GM18505 (cell line): ENCODE results near the gene ANO3.
A peak's percentile ranks its signal among the peaks of the same experiment; 100 is the strongest.
"Not testable (repeated sequence)": the region's sequence is repeated elsewhere in the genome, so short reads cannot be mapped to it uniquely, and the experiment has no call there.

Experiments used
- ATAC-seq: cut with Tn5 transposase; IDR thresholded peaks from one replicate; pipeline ENCODE4 v1.9.1; 2021; ENCODE audit not compliant: unreplicated experiment
- POLR2A ChIP-seq: IDR thresholded peaks from 4 replicates; pipeline ENCODE4 v1.6.1; 2011; ENCODE audit warnings: borderline replicate concordance; ENCODE audit not compliant: insufficient read depth, insufficient read length; ENCODE audit errors: extremely low read depth

ANO3 gene

DNA sequence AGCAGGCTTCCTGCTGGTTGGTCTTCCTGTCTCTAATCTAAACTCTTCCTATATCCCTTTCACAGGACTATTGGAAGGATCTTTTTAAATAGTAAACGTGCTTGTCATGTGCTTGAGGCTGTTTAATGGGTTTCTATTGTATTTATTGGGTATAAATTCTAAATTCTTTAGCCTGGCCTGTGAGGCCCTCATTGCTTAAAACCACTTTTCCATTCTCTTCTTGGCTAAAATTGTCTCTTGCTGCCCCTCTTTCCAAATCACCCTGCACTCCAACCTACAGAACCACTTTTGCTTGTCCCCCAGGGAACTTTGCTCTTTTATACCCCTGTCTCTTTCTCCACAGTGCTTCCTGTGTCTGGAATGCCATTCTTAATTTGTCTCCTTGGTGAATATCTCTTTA is 286.5 kb downstream of the ANO3 start:
- ATAC-seq = no peak
- TF ChIP-seq POLR2A = no peak

DNA sequence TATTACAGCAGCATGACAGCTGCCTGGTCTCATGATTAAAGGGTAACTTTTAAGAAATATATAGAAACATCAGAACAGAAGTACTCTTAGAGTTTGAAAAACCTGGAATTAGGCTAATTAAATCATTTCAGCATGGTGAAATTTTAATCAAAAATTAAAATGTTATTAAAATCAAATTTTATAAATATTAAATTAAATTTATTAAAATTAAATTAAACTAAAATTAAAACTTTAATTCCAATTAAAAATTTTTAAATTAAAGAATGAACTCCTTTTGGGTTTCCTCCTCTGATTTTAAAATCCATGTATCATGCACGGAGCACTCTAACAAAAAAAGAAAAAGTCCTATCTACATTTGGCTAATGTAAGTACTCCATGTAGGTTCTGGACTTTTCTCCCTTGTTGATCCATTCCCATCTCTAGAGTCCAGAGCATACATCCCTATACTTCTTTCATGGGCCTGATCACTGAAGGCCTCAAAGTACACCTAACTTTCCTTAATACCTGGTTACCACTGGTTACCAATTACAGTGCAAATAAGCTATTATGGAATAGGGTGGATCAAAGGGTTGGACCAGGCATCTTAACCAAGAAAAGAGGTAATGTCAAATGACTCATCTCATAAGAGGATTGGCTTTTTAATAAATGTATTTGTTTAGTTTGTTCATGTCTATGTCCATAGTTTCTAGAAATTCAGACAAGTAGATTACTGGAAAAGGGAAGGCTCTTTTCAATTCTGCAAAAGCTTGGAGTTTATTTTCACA is 288.5 kb downstream of the ANO3 start:
- no peak for ATAC-seq
- no peak for TF ChIP-seq POLR2A

DNA sequence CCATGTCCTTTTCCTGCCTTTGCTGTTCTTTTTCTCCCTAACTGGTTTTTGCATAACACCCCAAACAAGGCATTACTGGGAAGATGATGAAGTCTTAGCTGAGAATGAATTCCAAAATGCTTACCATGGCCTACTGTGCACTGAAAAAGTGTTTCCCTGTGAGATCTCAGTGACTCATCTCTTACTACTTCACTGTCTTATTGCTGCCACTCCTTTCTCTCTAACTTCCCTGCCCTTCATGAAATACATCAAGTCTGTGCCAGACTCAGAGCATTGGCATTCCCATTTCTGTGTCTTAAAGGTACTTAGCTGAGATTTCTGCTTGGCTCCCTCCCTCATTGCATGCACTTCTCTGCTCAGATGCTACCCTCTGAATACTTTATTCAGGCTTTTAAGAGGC is 289.2 kb downstream of the ANO3 start:
- ATAC-seq = no peak
- TF ChIP-seq POLR2A = no peak

DNA sequence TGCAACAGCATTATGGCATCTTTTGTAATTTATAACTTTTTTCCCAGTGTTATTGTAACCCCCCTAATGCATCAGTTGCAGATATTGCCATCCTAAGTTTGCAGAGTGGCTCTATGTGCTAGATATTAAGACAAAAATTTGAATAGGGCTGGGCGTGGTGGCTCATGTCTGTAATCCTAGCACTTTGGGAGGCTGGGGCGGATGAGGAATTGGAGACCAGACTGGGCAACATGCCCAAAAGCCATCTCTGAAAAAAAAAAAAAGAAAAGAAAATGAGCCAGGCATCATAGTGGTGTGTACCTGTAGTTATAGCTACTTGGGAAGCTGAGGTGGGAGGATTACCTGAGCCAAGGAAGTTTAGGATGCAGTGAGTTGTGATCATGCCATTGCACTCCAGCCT is 290.3 kb downstream of the ANO3 start:
- no peak for TF ChIP-seq POLR2A
- no peak for ATAC-seq

DNA sequence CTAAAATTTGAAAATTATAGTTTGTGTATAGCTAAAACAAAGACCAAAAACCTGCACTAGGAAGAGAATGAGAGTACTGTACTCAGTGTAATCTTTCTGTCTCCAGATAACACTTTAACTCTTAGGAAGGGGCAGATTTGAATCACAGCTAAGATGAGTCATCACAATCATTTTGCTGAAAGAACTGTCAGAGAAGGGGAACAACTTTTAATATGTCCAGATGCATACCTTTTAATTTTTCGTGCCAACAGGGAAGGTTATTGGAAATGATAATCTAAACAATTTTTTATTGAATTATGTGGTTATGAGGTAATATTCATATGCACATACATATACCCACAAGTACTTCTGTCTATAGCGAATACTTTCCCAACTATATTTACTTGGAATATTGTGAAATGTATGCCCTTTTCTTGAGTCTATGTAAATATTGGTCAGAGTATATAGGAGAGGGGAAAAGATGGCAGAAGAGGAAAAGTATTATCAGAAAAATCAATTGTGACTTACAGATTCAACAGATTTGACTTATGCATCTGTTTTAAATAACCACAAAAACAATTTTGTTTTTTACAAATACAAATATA is 291.2 kb downstream of the ANO3 start:
- no peak for ATAC-seq
- no peak for TF ChIP-seq POLR2A

DNA sequence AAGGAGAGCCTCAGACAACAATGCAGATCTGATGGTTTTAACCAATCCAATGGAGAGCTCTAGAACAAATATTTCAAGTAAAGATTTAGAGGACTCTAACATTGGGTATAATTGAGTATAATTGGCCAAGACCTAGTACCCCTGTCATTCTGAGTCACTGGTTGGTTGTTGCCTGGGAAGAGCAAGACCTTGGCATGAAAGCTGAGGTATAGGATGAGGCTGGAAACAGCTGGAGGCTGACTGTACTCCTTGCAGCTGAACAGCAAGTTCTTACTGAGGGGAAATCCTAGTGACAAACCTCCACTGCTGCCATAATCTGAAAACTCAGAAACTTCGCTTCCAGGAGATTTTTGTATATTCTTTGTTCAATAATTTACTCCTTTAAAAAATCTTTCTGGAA is 294.4 kb downstream of the ANO3 start:
- TF ChIP-seq POLR2A = no peak
- no peak for ATAC-seq

DNA sequence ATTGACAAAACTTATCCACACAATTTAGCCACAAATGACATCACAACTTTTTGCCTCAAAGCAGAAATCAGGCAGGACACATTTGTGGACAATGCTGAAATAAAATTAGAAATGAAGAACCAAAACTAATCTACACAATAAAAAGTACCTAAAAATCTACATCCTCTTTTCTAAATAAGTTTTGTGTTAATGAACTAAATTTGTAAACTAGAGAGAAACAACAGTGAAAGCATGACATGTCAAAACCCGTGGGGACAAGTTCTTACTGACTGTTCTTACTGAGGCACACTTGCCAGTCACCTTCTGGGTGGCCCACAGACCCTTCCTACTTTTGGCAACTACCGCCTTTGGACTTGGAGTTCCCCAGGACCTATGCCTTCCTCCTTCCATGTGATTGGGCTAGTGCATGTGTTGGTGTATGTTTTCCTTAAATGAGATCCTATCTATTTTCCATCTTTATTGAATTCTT is 300.8 kb downstream of the ANO3 start:
- ATAC-seq = peak; percentile 83
- TF ChIP-seq POLR2A = no peak

DNA sequence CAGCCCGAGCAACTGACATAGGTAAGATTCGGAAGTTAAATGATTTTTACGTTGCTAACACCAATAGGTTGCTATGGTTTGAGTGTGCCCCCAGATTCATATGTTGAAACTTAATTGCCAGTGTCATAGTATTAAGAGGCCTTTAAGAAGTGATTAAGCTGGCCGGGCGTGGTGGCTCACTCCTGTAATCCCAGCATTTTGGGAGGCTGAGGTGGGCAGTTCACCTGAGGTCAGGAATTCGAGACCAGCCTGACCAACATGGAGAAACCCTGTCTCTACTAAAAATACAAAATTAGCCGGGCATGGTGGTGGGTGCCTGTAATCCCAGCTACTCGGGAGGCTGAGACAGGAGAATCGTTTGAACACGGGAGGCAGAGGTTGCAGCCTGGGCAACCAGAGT is 311.4 kb downstream of the ANO3 start:
- not testable (repeated sequence) for ATAC-seq

DNA sequence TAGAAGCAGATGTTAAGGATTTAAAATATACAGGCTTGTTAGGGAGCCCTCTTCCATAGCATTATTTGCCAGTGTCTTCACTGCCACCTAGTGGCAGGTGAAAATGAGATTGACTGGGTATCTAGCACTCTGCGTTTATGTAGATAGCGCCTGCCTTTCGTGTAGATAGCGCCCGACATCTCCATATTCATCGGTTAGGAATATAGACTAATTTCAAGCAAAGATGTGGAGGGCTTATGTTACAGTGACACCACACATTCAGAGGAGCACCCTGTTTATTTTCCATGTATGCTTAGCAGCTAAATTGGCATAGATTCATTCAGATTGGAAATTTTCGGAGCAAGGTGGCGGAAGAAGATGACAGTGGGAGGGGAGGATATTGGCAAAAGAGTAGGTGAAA is 318.0 kb downstream of the ANO3 start:
- ATAC-seq = peak; percentile 98
- no peak for TF ChIP-seq POLR2A

DNA sequence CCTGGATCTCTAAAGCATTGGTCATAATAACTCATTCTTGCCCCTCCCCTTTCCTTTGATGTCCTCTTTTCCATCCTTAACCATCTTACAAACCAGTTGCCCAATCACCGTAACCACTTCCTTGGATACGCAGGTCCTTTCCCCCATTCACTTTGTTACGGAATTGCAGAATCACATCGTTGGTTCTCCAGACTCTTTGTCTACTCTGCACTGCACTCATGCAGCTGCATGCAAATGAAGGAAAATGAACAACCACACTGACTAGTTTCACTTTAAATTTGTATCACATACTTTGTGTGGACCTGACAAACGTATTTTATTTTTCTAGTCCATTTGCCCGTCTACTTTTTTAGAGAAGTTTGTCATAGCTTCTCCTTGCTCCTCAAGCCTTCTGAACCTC is 320.0 kb downstream of the ANO3 start:
- no peak for ATAC-seq
- no peak for TF ChIP-seq POLR2A

DNA sequence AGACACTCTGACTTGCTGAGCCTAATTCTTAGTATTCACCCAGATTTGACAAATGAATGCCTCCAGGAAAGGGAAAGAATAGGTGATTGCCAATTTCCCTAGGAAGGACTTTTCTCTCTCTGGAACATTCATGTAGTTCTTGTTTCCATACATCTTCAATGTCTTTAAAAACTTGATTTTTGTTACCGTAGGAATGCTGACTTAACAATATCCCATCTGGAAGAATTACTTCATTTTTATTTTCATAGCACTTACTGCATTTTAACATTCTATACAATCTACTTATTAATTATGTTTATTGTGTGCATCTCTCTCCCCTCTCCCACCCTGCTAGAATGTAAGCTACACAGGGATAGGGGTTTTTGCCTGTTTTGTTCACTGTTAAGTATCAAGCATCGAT is 323.4 kb downstream of the ANO3 start:
- no peak for ATAC-seq
- no peak for TF ChIP-seq POLR2A

DNA sequence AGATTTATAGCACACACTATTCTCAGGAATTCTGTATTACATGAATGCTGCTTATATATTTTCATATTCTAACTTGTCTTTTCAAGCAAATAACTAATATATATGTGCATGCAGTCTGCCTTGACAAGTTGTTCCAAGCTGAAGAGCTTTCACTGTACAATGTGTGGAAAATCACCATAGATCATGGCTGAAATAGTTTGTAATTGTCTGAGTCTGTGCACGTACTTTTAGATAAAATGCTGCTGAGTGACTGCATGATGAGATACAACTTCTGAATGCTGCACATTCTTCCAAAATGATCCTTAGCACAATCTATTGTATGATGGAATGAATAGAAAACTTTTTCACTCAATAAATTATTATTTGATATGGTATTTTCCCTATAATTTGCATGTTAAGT is 331.0 kb downstream of the ANO3 start:
- no peak for TF ChIP-seq POLR2A
- no peak for ATAC-seq

DNA sequence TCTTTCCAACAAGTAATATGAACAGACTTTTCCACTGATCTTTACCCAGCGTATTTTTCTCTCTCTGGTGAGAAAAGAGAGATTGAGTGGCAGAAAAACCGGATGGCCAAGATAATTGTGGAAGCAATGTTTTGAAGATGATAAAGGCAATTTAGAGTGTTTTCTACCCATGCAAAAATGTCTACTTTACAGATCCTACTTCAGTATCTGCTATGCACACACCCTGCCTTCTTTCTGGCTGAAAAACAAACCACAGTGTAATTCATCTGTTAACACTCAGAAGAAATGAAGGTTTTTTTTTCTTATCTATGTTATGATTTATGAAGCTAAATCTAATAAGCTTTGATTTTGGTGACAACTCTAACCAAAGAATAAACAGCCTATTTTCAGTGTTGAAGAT is 333.1 kb downstream of the ANO3 start:
- no peak for TF ChIP-seq POLR2A
- no peak for ATAC-seq

DNA sequence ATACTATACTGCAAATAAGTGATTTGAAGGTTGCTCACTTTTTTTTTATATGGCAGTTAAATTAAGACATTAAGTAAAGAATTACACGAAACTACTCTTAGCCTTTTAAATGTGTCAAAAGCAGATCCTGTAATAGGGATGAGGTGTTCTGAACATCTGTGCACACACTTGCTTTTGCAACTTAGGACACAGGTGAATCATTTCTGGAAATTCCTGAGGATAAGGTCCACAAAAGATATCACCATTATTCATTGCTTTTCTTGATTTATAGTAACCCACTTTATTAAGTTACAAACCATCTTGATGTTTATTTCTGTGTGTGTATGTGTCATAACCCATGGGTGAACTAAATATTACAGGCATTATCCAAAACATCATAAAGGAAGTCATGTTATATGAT is 334.0 kb downstream of the ANO3 start:
- no peak for TF ChIP-seq POLR2A

DNA sequence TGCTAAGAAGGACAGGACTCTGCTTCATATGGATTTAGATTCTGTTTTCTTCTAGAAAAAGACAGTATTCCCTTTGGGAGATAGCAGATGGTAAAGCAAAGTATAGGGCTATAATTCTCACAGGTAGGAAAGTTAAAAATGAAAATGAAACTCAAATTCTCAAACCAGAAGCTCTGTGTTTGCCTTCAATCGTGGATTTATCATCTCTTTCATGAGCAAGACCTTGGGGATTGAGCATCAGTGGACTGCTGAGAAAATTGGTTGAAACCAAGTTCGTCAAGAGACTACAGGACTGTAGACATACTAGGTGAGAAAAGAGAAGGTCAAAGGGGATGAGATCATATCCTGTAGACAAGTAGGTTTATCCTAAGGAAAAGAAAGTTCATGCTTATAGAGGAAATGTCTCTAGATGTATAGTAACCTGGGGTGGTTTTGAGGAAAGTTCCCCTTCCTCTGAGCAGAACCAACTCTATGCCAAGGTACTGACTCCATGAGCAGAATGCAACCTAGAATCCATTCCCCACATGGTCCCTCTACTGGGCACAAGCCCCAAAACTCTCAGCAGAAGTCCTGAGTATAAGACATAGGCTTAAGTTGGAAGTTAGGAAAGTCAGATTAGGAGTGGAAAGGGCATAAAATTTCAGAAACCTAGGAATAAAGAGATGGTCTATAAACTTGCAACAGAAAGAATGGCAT is 343.5 kb downstream of the ANO3 start:
- TF ChIP-seq POLR2A = no peak
- no peak for ATAC-seq

More for the DNA sequence above, 334.0 kb downstream of the ANO3 start:
- ATAC-seq = no peak

DNA sequence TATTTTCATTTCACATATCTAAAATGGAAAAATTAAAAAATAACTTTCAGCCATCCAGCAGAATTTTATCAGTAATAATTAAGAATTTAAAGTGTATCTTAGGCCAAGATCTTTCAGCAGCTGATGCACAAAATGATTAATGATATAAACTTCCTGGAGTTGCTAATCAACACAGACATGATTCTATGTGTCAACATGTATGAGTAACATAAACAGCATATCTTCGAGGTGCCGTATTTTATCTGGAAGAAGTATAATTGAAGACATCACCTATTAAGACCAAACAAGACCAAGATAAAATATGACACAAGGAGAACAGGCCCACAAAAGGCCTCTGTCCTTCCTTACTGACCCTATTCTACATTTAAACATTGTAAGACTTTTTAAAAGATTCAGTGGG is 344.7 kb downstream of the ANO3 start:
- no peak for ATAC-seq
- no peak for TF ChIP-seq POLR2A
